ENCODE measurements around the gene PCDHGC5. TPM values are rescaled to one million over a fixed set of nuclear protein-coding genes. Genes with fewer than 3 reads are reported as not detected.

The PCDHGC5 gene
- total RNA-seq, 1 experiment from 2014 or later: 0.25 TPM

GRCh38 chr5:141529002-141529401 is 40.1 kb downstream of the PCDHGC5 start:
- POLR2A ChIA-PET: no interaction called here
- BruUV-seq (replicated peaks): no TSS peak

DNA sequence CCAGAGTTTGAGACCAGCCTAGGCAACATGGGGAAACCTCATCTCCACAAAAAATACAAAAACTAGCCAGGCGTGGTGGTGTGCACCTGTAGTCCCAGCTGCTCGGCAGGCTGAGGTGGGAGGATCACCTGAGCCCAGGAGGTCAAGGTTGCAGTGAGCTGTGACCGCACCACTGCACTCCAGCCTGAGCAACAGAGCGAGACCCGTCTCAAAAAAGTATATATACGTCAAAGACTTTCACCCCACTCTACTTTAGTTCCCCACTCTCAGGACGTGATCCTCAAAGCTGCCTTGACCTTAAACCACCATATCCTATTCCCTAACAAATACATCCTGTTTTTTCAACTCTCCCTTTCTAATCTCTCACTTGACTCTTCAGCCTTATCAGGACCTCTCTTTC is 41.0 kb downstream of the PCDHGC5 start:
- peaks cover 20% of the 10 kb centered on the region for H3K4me1 Mint-ChIP-seq (ENCODE audit: low read depth, unreplicated experiment)
- H3K9me3 Mint-ChIP-seq (ENCODE audit: unreplicated experiment): no peaks in the 10 kb centered on the region
- H3K27ac Mint-ChIP-seq (ENCODE audit: unreplicated experiment): no peak overlapping the region
- TF ChIP-seq, protein P1, sequence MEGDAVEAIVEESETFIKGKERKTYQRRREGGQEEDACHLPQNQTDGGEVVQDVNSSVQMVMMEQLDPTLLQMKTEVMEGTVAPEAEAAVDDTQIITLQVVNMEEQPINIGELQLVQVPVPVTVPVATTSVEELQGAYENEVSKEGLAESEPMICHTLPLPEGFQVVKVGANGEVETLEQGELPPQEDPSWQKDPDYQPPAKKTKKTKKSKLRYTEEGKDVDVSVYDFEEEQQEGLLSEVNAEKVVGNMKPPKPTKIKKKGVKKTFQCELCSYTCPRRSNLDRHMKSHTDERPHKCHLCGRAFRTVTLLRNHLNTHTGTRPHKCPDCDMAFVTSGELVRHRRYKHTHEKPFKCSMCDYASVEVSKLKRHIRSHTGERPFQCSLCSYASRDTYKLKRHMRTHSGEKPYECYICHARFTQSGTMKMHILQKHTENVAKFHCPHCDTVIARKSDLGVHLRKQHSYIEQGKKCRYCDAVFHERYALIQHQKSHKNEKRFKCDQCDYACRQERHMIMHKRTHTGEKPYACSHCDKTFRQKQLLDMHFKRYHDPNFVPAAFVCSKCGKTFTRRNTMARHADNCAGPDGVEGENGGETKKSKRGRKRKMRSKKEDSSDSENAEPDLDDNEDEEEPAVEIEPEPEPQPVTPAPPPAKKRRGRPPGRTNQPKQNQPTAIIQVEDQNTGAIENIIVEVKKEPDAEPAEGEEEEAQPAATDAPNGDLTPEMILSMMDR (IDR thresholded peaks at IDR 0.05; ENCODE audit: insufficient read depth in 1 of 2, low read depth in 1 of 2, low read length in 1 of 2, severe bottlenecking in 1 of 2, unreplicated experiment in 1 of 2): no peak
- intact Hi-C loops (cut with micrococcal nuclease; ENCODE audit: unreplicated experiment): no loop called here
- no peaks in the 10 kb centered on the region for H3K9me3 ChIP-seq
- peaks cover 24% of the 10 kb centered on the region for H3K4me1 ChIP-seq
- DNase-seq: no peak
- H3K4me3 Mint-ChIP-seq (ENCODE audit: unreplicated experiment): no peak overlapping the region
- ChIA-PET CTCF (interaction anchor here (0.6 kb wide), 1 partner anchor 132 kb away, joined by 3 read pairs; the partner anchor contains the start of gene PCDHGB5), POLR2A (no interaction called here)
- no peaks in the 10 kb centered on the region for H3K27me3 Mint-ChIP-seq (ENCODE audit: insufficient read depth, unreplicated experiment)
- no peaks in the 10 kb centered on the region for H3K27me3 ChIP-seq (replicated peaks; ENCODE audit: control insufficient read depth, insufficient read depth, low read length)
- H3K36me3 Mint-ChIP-seq (ENCODE audit: insufficient read depth, unreplicated experiment): peaks cover 12% of the 10 kb centered on the region
- no TSS peak for BruUV-seq (replicated peaks)
- H3K36me3 ChIP-seq (ENCODE audit: control insufficient read depth, insufficient read depth, low read length): peaks cover 2% of the 10 kb centered on the region
- no peak overlapping the region for H3K4me3 ChIP-seq (ENCODE audit: low read depth, low read length)

More at GRCh38 chr5:141529002-141529401, 40.1 kb downstream of the PCDHGC5 start:
- peaks cover 21% of the 10 kb centered on the region for H3K4me1 Mint-ChIP-seq (ENCODE audit: low read depth, unreplicated experiment)
- Histone ChIP-seq H3K36me3 (ENCODE audit: control insufficient read depth, insufficient read depth, low read length) (peaks cover 2% of the 10 kb centered on the region), H3K4me3 (ENCODE audit: low read depth, low read length) (no peak overlapping the region), H3K4me1 (peaks cover 29% of the 10 kb centered on the region), H3K27me3 (replicated peaks; ENCODE audit: control insufficient read depth, insufficient read depth, low read length) (no peaks in the 10 kb centered on the region), H3K9me3 (no peaks in the 10 kb centered on the region)
- TF ChIP-seq, protein P1 (IDR thresholded peaks at IDR 0.05; ENCODE audit: insufficient read depth in 1 of 2, low read depth in 1 of 2, low read length in 1 of 2, severe bottlenecking in 1 of 2, unreplicated experiment in 1 of 2): no peak
- no peaks in the 10 kb centered on the region for H3K9me3 Mint-ChIP-seq (ENCODE audit: unreplicated experiment)
- H3K4me3 Mint-ChIP-seq (ENCODE audit: unreplicated experiment): no peak overlapping the region
- H3K27me3 Mint-ChIP-seq (ENCODE audit: insufficient read depth, unreplicated experiment): no peaks in the 10 kb centered on the region
- no peak for DNase-seq
- peaks cover 4% of the 10 kb centered on the region for H3K36me3 Mint-ChIP-seq (ENCODE audit: insufficient read depth, unreplicated experiment)
- intact Hi-C loops (cut with micrococcal nuclease; ENCODE audit: unreplicated experiment): no loop called here
- no peak overlapping the region for H3K27ac Mint-ChIP-seq (ENCODE audit: unreplicated experiment)
- CTCF ChIA-PET: interaction anchor here (1.3 kb wide), 1 partner anchor 35 kb away, joined by 5 read pairs; no protein-coding TSS in a partner anchor

GRCh38 chr5:141532726-141533125 is 43.8 kb downstream of the PCDHGC5 start:
- H3K4me3 Mint-ChIP-seq (ENCODE audit: unreplicated experiment): no peak overlapping the region
- no peaks in the 10 kb centered on the region for H3K27me3 Mint-ChIP-seq (ENCODE audit: insufficient read depth, unreplicated experiment)
- H3K4me3 ChIP-seq (ENCODE audit: low read depth, low read length): no peak overlapping the region
- no peaks in the 10 kb centered on the region for H3K4me1 ChIP-seq
- DNase-seq: no peak
- no peaks in the 10 kb centered on the region for H3K9me3 Mint-ChIP-seq (ENCODE audit: unreplicated experiment)
- intact Hi-C loops (cut with micrococcal nuclease; ENCODE audit: unreplicated experiment): no loop called here
- peaks cover 37% of the 10 kb centered on the region for H3K36me3 Mint-ChIP-seq (ENCODE audit: insufficient read depth, unreplicated experiment)
- TF ChIP-seq, protein P1 (IDR thresholded peaks at IDR 0.05; ENCODE audit: insufficient read depth in 1 of 2, low read depth in 1 of 2, low read length in 1 of 2, severe bottlenecking in 1 of 2, unreplicated experiment in 1 of 2): no peak
- no peak overlapping the region for H3K27ac Mint-ChIP-seq (ENCODE audit: unreplicated experiment)
- ChIA-PET POLR2A (no interaction called here), CTCF (no interaction called here)
- H3K36me3 ChIP-seq (ENCODE audit: control insufficient read depth, insufficient read depth, low read length): peaks cover 2% of the 10 kb centered on the region
- H3K9me3 ChIP-seq: no peaks in the 10 kb centered on the region
- peaks cover 12% of the 10 kb centered on the region for H3K4me1 Mint-ChIP-seq (ENCODE audit: low read depth, unreplicated experiment)
- H3K27me3 ChIP-seq (replicated peaks; ENCODE audit: control insufficient read depth, insufficient read depth, low read length): no peaks in the 10 kb centered on the region
- no TSS peak for BruUV-seq (replicated peaks)

Measured in Caco-2 (cell line).